ENCODE data around the gene SYNJ2.

GRCh38 chr6:158078320-158078719 is 96.7 kb downstream of the SYNJ2 start:
- TF ChIP-seq POLR2A (IDR thresholded peaks at IDR 0.05), result no peak
- no peak for TF ChIP-seq CTCF (IDR thresholded peaks at IDR 0.05)
- TF ChIP-seq POLR2AphosphoS5 (IDR thresholded peaks at IDR 0.05; ENCODE audit: insufficient read depth in 1 of 2, low read depth in 1 of 2), result no peak
